Activated naive CD8-positive, alpha-beta T cell treated with anti-CD3 and anti-CD28 coated beads for 36 hours (primary cell): ENCODE measurements around the gene UBE2QL1. TPM values are rescaled to one million over a fixed set of nuclear protein-coding genes. Genes with fewer than 3 reads are reported as not detected.

Experiments
- DNase-seq: peaks from one replicate; pipeline ENCODE4 v3.0.0; 2021
- H3K27ac Mint-ChIP-seq: one replicate; pipeline ENCODE4 v1.8.0; 2022; ENCODE audit warnings: mild to moderate bottlenecking, moderate library complexity, mixed read lengths
- H3K27me3 Mint-ChIP-seq: one replicate; pipeline ENCODE4 v1.8.0; 2022; ENCODE audit warnings: mild to moderate bottlenecking, mixed read lengths
- H3K36me3 Mint-ChIP-seq: one replicate; pipeline ENCODE4 v1.8.0; 2021; ENCODE audit warnings: mild to moderate bottlenecking, mixed read lengths
- H3K4me1 Mint-ChIP-seq: one replicate; pipeline ENCODE4 v1.8.0; 2021; ENCODE audit warnings: mixed read lengths
- H3K4me3 Mint-ChIP-seq: one replicate; pipeline ENCODE4 v1.8.0; 2022; ENCODE audit warnings: mild to moderate bottlenecking, moderate library complexity, mixed read lengths
- H3K9me3 Mint-ChIP-seq: one replicate; pipeline ENCODE4 v1.8.0; 2022; ENCODE audit warnings: mixed read lengths
- total RNA-seq, 2 experiments: library from RNA; stranded (reverse); gene quantifications; one replicate each; pipeline ENCODE4 v1.2.3, GENCODE V29; 2021

Gene UBE2QL1
- total RNA-seq, 2 experiments from 2014 or later: not detected

GRCh38 chr5:6473284-6473683, 24.6 kb downstream of the UBE2QL1 start:
- Mint-ChIP-seq H3K27me3 (no peaks in the 10 kb centered on the region), H3K4me1 (no peaks in the 10 kb centered on the region), H3K4me3 (no peak overlapping the region), H3K9me3 (peaks cover 3% of the 10 kb centered on the region), H3K36me3 (no peaks in the 10 kb centered on the region), H3K27ac (no peak overlapping the region)
- DNase-seq: no peak

DNA sequence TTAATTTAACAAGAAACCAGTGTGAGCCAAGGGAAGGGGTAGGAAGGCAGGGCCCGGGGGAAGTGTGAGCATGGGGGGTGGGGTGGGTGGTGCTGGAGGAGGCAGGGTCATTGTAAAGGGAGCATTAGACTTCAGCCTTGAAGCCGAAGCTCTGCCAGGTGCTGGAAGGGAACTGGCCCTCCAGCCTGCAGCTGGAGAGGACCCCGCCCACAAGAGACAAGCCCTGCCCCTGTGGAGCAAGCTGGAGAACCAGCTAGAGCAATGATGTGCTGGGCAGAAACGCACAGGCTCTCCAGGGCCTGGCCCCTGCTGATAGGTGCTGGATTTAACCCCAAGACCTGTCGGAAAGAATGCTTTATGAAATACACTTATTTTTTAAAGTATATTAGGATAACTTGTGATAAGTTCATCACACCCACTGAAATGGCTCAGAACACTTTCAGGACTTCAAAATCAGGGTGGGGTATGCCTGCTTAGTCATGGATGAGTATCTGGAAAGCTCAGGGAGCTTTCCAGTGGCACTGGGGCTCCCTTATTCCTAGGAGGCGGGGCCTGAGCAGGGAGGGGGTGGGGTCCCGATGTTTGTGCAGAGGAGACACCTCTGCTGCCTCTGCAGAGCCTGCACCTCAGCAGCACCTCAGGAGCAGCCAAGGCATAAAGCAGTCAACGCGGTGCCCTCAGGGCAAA, 27.1 kb downstream of the UBE2QL1 start:
- DNase-seq: no peak
- no peaks in the 10 kb centered on the region for H3K4me1 Mint-ChIP-seq
- no peaks in the 10 kb centered on the region for H3K27me3 Mint-ChIP-seq
- H3K36me3 Mint-ChIP-seq: no peaks in the 10 kb centered on the region
- H3K9me3 Mint-ChIP-seq: peaks cover 3% of the 10 kb centered on the region
- no peak overlapping the region for H3K27ac Mint-ChIP-seq
- no peak overlapping the region for H3K4me3 Mint-ChIP-seq

DNA sequence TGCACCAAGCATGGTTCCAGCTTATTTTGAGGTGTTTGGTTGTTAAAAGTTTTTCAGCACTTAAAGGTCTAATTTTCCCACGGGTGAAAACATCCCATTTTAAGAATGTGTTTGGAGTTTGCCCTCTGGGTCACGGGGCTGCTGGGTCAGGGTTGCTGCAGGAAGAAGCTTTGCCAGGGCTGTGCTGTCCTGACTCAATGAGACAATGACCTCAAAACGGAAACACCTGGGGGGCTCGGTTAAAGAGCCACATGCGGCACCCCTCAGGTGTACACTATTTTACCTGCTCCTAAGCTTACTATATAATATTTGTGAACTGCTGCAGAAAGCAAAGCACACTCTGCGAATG, 27.6 kb downstream of the UBE2QL1 start:
- no peaks in the 10 kb centered on the region for H3K27me3 Mint-ChIP-seq
- H3K9me3 Mint-ChIP-seq: peaks cover 2% of the 10 kb centered on the region
- no peaks in the 10 kb centered on the region for H3K36me3 Mint-ChIP-seq
- no peak overlapping the region for H3K4me3 Mint-ChIP-seq
- DNase-seq: no peak
- H3K27ac Mint-ChIP-seq: no peak overlapping the region
- no peaks in the 10 kb centered on the region for H3K4me1 Mint-ChIP-seq

GRCh38 chr5:6478793-6479192, 30.1 kb downstream of the UBE2QL1 start:
- Mint-ChIP-seq H3K4me1 (peaks cover 4% of the 10 kb centered on the region), H3K4me3 (no peak overlapping the region), H3K36me3 (no peaks in the 10 kb centered on the region), H3K27me3 (no peaks in the 10 kb centered on the region), H3K9me3 (no peaks in the 10 kb centered on the region), H3K27ac (no peak overlapping the region)
- no peak for DNase-seq

DNA sequence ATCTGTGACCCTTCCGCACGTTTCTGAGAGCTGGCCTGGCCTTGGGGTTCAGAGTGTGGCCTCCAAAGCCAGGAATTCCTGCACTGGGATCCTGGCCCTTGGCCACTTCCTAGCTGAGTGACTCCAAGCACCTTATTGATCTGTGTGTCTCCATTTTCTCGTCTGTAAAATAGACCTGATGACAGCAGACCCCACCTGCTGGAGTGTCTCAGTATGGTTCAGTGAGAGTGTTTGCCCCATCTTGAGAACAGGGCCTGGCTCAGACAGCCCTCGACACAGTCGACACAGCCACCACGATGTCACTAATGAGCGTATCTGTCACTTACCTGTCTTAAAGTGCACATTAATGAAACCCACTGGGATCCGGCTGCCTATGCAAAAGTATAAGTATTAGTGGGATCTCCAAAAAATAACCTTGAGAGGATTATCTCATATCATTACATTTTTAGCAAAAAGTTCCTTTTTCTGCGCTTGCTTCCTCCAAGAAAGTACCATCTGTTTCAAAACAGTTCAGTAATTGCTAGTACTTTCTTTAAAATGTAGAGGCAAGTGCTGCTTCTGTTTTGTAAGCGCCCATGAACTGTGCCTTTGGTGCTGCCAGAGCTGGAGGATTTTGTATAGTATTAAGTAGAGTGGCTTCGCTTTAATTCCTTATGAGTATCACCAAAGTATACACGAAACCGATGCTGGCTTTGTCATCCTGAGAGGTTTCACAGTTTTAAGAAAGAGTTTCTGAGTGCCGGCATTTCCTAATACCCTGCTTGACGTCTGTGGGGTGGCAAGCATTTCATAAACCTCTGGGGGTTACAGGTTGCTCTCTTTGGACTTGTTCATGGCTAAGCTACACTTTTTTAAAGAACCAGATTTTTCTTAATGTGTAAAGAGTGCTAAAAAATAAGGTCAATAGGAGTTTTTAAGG, 31.7 kb downstream of the UBE2QL1 start:
- peaks cover 5% of the 10 kb centered on the region for H3K27me3 Mint-ChIP-seq
- no peak for DNase-seq
- no peak overlapping the region for H3K4me3 Mint-ChIP-seq
- no peak overlapping the region for H3K27ac Mint-ChIP-seq
- H3K36me3 Mint-ChIP-seq: no peaks in the 10 kb centered on the region
- no peaks in the 10 kb centered on the region for H3K9me3 Mint-ChIP-seq
- H3K4me1 Mint-ChIP-seq: peaks cover 10% of the 10 kb centered on the region

- H3K9me3 Mint-ChIP-seq: no peaks in the 10 kb centered on the region
- no peak overlapping the region for H3K27ac Mint-ChIP-seq
- peaks cover 5% of the 10 kb centered on the region for H3K27me3 Mint-ChIP-seq
- H3K36me3 Mint-ChIP-seq: no peaks in the 10 kb centered on the region
- peaks cover 14% of the 10 kb centered on the region for H3K4me1 Mint-ChIP-seq
- DNase-seq: no peak
- H3K4me3 Mint-ChIP-seq: no peak overlapping the region
Observed at GRCh38 chr5:6482735-6483134, 34.1 kb downstream of the UBE2QL1 start.

GRCh38 chr5:6483880-6484382, 35.3 kb downstream of the UBE2QL1 start:
- Mint-ChIP-seq H3K27ac (no peak overlapping the region), H3K27me3 (peaks cover 5% of the 10 kb centered on the region), H3K4me1 (peaks cover 14% of the 10 kb centered on the region), H3K4me3 (no peak overlapping the region), H3K9me3 (no peaks in the 10 kb centered on the region), H3K36me3 (no peaks in the 10 kb centered on the region)
- no peak for DNase-seq

GRCh38 chr5:6484446-6484845, 35.8 kb downstream of the UBE2QL1 start:
- DNase-seq: no peak
- Mint-ChIP-seq H3K4me3 (no peak overlapping the region), H3K9me3 (no peaks in the 10 kb centered on the region), H3K4me1 (peaks cover 14% of the 10 kb centered on the region), H3K36me3 (no peaks in the 10 kb centered on the region), H3K27ac (no peak overlapping the region), H3K27me3 (peaks cover 5% of the 10 kb centered on the region)

DNA sequence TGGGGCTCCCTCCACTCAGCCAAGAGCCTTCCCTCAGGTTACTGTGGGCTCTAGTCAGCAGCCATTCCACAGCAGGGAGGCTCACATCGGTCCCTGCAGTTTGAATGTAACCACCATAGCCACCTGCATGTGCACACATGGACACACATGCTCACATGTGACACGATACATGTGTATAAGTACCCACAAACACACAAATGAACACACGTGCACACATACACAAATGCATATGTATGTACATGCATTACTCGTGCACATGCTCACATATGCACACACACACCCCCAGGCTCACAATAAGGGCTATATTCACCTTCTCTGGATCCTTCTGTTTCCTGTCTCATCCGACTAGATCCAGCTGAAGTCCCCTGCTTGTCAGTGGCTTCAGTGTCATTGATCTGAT, 36.2 kb downstream of the UBE2QL1 start:
- Mint-ChIP-seq H3K27me3 (peaks cover 5% of the 10 kb centered on the region), H3K4me3 (no peak overlapping the region), H3K36me3 (no peaks in the 10 kb centered on the region), H3K9me3 (no peaks in the 10 kb centered on the region), H3K4me1 (peaks cover 14% of the 10 kb centered on the region), H3K27ac (no peak overlapping the region)
- DNase-seq: no peak

DNA sequence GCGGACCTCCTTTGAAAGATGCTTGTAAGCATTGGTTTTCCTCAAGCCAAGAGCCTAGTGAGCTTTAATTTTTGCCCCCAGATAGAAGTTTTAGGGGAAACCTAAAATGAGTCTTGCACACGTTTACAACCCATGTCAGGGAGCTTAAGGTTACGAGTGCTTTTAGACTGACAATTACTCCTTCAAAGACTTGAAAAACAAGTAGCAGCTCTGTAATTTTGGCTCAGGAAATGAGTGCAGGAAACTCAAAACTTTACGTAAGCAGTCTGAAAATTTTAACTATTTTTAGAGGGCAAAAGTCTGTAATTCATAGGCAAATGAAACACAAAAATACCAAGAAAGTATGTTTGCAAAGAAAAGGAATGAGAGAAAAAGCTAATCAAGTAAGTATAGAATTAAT, 36.8 kb downstream of the UBE2QL1 start:
- no peak overlapping the region for H3K27ac Mint-ChIP-seq
- no peaks in the 10 kb centered on the region for H3K36me3 Mint-ChIP-seq
- H3K27me3 Mint-ChIP-seq: peaks cover 5% of the 10 kb centered on the region
- H3K4me1 Mint-ChIP-seq: peaks cover 14% of the 10 kb centered on the region
- DNase-seq: no peak
- no peaks in the 10 kb centered on the region for H3K9me3 Mint-ChIP-seq
- no peak overlapping the region for H3K4me3 Mint-ChIP-seq

DNA sequence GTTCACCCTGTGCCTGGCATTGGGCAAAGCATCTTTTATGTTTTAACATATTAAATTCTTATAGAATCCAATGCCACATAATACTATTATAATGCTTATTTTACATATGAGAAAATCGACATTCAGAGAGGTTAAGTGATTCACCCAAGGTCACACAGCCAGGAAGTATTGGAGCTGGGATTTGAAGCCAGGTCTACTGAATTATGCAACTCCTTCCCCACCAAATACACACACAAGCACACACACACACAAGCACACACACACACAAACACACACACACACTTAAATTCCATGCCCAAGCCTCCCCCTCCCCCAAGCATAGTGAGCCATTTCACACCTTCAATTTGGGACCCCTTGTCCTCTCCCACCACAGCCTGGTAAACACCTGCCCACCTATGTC, 37.4 kb downstream of the UBE2QL1 start:
- Mint-ChIP-seq H3K4me1 (peaks cover 14% of the 10 kb centered on the region), H3K4me3 (no peak overlapping the region), H3K27ac (no peak overlapping the region), H3K36me3 (no peaks in the 10 kb centered on the region), H3K27me3 (peaks cover 5% of the 10 kb centered on the region), H3K9me3 (no peaks in the 10 kb centered on the region)
- no peak for DNase-seq

DNA sequence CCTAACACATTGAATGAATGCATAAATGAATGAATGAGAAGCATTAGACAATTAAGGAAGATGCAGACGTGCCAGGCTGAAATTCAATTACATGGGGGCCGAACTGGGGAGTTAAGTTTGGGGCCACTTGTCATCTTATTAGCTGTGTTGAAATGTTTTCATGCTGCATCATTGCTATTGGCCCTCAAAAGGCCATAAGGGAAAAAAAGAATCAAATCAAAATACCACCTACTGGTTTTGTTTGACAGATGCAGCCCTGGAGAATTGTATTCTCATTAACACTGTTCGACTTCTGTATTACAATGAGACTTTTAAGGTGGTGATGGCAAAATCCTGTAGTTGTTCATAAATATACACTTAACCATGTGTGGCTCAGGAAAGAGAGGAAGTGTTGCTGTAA, 38.4 kb downstream of the UBE2QL1 start:
- no peak for DNase-seq
- no peaks in the 10 kb centered on the region for H3K36me3 Mint-ChIP-seq
- H3K27ac Mint-ChIP-seq: no peak overlapping the region
- no peaks in the 10 kb centered on the region for H3K9me3 Mint-ChIP-seq
- H3K27me3 Mint-ChIP-seq: peaks cover 14% of the 10 kb centered on the region
- peaks cover 14% of the 10 kb centered on the region for H3K4me1 Mint-ChIP-seq
- H3K4me3 Mint-ChIP-seq: no peak overlapping the region

DNA sequence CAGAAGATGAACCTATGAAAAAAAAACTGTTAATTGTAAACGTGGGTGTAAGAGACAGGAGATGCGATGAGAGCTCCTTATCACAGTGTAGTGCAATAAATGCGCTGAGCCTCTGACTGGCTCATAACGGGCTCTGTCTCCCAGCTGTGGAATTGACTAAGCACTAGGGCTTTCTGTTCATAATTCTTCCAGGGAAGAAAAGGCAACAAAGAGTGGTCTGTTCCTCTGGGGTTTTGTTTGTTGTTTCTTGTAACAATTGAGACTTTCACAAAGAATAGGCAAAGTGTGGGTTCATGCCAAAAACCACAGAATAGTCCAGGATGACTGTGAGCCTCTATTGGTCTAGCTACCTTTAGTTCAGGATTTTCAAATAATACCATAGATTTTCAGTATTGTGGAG, 39.4 kb downstream of the UBE2QL1 start:
- no peaks in the 10 kb centered on the region for H3K36me3 Mint-ChIP-seq
- no peak for DNase-seq
- peaks cover 14% of the 10 kb centered on the region for H3K27me3 Mint-ChIP-seq
- H3K9me3 Mint-ChIP-seq: no peaks in the 10 kb centered on the region
- peaks cover 14% of the 10 kb centered on the region for H3K4me1 Mint-ChIP-seq
- H3K4me3 Mint-ChIP-seq: no peak overlapping the region
- no peak overlapping the region for H3K27ac Mint-ChIP-seq

DNA sequence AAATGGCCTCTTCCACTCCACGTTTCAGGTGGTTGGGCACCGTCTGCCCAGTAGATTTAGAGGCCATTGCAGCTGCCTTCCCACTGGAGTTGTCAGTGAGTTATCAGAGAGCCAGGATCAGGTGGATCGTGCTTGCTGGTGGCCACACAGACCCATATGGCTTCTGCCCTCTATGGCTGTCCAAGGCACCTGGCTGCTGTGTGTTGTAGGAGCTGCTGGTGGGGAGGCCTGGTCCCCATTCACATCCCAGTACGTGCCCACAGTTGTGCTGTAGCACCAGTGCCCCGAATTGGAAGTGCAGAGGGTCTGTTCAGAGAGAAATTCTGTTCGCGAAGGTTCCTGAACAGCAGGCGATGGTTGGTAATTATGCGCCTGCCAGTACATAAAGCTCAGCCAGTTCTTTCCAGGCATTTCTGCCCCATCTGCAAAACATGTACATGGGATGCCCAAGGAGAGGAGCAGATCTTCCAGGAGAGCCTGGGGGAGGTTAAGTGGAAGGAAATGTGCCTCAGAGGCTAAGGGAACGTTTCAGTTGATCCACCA, 41.1 kb downstream of the UBE2QL1 start:
- Mint-ChIP-seq H3K4me1 (peaks cover 8% of the 10 kb centered on the region), H3K9me3 (no peaks in the 10 kb centered on the region), H3K36me3 (no peaks in the 10 kb centered on the region), H3K27me3 (peaks cover 12% of the 10 kb centered on the region), H3K27ac (no peak overlapping the region), H3K4me3 (no peak overlapping the region)
- DNase-seq: no peak

DNA sequence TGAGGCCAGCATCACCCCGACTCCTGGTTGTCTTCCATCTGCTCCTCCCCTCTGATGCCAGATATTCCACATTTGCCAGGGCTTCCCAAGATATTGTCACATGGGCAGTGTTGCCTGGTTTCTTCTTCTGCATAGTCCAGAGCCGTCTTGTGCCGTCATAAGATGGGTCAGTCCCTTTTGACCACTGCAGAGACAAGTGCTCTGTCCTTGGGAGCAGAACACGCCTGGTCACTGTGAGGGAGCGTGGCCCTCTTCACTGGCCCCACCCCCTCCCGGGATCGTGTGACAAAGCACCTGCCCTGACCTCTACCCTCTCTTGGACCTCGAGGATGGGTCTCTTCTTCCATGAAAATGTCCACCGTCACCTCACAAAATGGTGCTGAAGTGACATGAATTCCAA, 41.6 kb downstream of the UBE2QL1 start:
- no peaks in the 10 kb centered on the region for H3K36me3 Mint-ChIP-seq
- peaks cover 5% of the 10 kb centered on the region for H3K4me1 Mint-ChIP-seq
- DNase-seq: no peak
- no peak overlapping the region for H3K4me3 Mint-ChIP-seq
- H3K27ac Mint-ChIP-seq: no peak overlapping the region
- no peaks in the 10 kb centered on the region for H3K9me3 Mint-ChIP-seq
- peaks cover 13% of the 10 kb centered on the region for H3K27me3 Mint-ChIP-seq
